DOHH2 (cell line): Measurements from ENCODE around the gene SLC7A7.

Experiments
- H3F3A ChIP-seq: fragments of 200-600 bp; sonication (generic), shearing (Covaris generic); 2 replicates; pipeline ENCODE4 v1.6.0; 2016; ENCODE audit warnings: antibody characterized with exemption, mild to moderate bottlenecking; ENCODE audit not compliant: control insufficient read depth, insufficient read depth
- H3K27ac ChIP-seq: fragments of 200-600 bp; sonication (generic); 2 replicates; pipeline ENCODE4 v1.5.1; 2014; ENCODE audit warnings: low read depth, mild to moderate bottlenecking, low read length, moderate library complexity
- H3K27me3 ChIP-seq: fragments of 200-600 bp; sonication (generic); 2 replicates; pipeline ENCODE4 v1.6.1; 2014; ENCODE audit warnings: mild to moderate bottlenecking, low read length, mixed read lengths; ENCODE audit not compliant: control insufficient read depth
- H3K36me3 ChIP-seq: fragments of 200-600 bp; sonication (generic); 2 replicates; pipeline ENCODE4 v1.6.1; 2014; ENCODE audit warnings: mild to moderate bottlenecking, low read length, moderate library complexity, mixed read lengths; ENCODE audit not compliant: control insufficient read depth
- H3K4me1 ChIP-seq: fragments of 200-600 bp; sonication (generic); 2 replicates; pipeline ENCODE4 v1.6.1; 2014; ENCODE audit warnings: mild to moderate bottlenecking, low read length, mixed read lengths; ENCODE audit not compliant: control insufficient read depth
- H3K4me2 ChIP-seq: fragments of 200-600 bp; sonication (generic); 2 replicates; pipeline ENCODE4 v1.6.0; 2014; ENCODE audit warnings: mild to moderate bottlenecking, low read length, moderate library complexity
- H3K4me3 ChIP-seq: fragments of 200-600 bp; sonication (generic); 2 replicates; pipeline ENCODE4 v1.5.1; 2014; ENCODE audit warnings: mild to moderate bottlenecking, low read length, mixed read lengths
- H3K79me2 ChIP-seq: fragments of 200-600 bp; sonication (generic); 2 replicates; pipeline ENCODE4 v1.6.1; 2014; ENCODE audit warnings: mild to moderate bottlenecking, low read length, mixed read lengths; ENCODE audit not compliant: control insufficient read depth
- H3K9me2 ChIP-seq: fragments of 200-600 bp; sonication (generic); replicated peaks from 2 replicates; pipeline ENCODE4 v1.6.1; 2014; ENCODE audit warnings: mild to moderate bottlenecking, low read length, mixed read lengths; ENCODE audit not compliant: control insufficient read depth
- H3K9me3 ChIP-seq: fragments of 200-600 bp; sonication (generic); 2 replicates; pipeline ENCODE4 v1.6.1; 2014; ENCODE audit warnings: antibody characterized with exemption, low read length, mixed read lengths; ENCODE audit not compliant: control insufficient read depth, insufficient read depth
- H4K20me1 ChIP-seq: fragments of 200-600 bp; sonication (generic); 2 replicates; pipeline ENCODE4 v1.6.0; 2014; ENCODE audit warnings: low read depth, mild to moderate bottlenecking, antibody characterized with exemption, low read length, moderate library complexity; ENCODE audit not compliant: control insufficient read depth, insufficient read depth
- EZH2phosphoT487 ChIP-seq: fragments of 200-600 bp; sonication (generic); IDR thresholded peaks from 2 replicates; pipeline ENCODE4 v1.6.1; 2017; ENCODE audit warnings: borderline replicate concordance, mild to moderate bottlenecking, antibody characterized with exemption, low read length, moderate library complexity, mixed read lengths
- TF ChIP-seq, protein P1 (sequence below): fragments of 200-600 bp; sonication (generic); IDR thresholded peaks from one replicate; pipeline ENCODE4 v1.5.1; 2014; ENCODE audit warnings: antibody characterized with exemption, mild to moderate bottlenecking, low read depth, low read length; ENCODE audit not compliant: poor library complexity, severe bottlenecking

The SLC7A7 gene

DNA sequence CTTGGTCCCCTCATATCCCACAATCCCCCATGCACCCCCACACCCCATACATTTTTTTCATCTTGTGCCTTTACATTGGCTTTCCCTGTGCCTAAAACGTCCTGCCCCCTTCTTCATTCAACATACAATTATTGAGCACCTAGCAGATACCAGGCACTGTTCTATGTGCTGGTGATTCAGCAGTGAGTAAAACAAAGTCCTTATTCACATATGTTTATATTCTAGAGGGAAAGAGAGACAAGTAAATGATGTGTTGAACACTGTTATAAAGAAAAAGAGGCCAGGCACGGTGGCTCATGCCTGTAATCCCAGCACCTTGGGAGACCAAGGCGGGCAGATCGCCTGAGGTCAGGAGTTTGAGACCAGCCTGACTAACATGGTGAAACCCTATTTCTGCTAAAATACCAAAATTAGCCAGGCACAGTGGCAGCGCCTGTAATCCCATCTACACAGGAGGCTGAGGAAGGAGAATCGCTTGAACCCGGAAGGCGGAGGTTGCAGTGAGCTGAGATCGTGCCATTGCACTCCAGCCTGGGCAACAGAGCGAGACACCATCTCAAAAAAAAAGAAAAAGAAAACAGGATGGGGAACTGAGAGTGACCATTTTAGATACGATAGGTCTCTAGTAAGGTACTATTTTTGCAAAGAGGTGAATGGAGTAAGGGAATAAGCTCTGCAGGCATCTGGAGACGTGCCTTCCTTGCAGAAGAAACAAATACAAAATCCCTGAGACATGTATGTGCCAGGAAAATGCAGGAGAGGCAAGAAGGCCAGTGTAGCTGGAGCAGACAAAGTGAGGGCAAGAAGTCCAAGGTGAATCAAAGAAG is 12.2 kb downstream of the SLC7A7 start:
- no peaks in the 10 kb centered on the region for H3K9me3 ChIP-seq
- H3K4me2 ChIP-seq = peak overlapping the region; percentile 95
- no peaks in the 10 kb centered on the region for H4K20me1 ChIP-seq
- peaks cover 53% of the 10 kb centered on the region for H3F3A ChIP-seq
- H3K36me3 ChIP-seq = peaks cover 52% of the 10 kb centered on the region
- TF ChIP-seq, protein P1, sequence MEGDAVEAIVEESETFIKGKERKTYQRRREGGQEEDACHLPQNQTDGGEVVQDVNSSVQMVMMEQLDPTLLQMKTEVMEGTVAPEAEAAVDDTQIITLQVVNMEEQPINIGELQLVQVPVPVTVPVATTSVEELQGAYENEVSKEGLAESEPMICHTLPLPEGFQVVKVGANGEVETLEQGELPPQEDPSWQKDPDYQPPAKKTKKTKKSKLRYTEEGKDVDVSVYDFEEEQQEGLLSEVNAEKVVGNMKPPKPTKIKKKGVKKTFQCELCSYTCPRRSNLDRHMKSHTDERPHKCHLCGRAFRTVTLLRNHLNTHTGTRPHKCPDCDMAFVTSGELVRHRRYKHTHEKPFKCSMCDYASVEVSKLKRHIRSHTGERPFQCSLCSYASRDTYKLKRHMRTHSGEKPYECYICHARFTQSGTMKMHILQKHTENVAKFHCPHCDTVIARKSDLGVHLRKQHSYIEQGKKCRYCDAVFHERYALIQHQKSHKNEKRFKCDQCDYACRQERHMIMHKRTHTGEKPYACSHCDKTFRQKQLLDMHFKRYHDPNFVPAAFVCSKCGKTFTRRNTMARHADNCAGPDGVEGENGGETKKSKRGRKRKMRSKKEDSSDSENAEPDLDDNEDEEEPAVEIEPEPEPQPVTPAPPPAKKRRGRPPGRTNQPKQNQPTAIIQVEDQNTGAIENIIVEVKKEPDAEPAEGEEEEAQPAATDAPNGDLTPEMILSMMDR = no peak
- TF ChIP-seq EZH2phosphoT487 = no peak
- no peaks in the 10 kb centered on the region for H3K9me2 ChIP-seq
- H3K27me3 ChIP-seq = no peaks in the 10 kb centered on the region
- H3K4me1 ChIP-seq = peaks cover 99% of the 10 kb centered on the region
- peak overlapping the region; percentile 69 for H3K4me3 ChIP-seq
- H3K27ac ChIP-seq = peak overlapping the region; percentile 100
- peaks cover 84% of the 10 kb centered on the region for H3K79me2 ChIP-seq

DNA sequence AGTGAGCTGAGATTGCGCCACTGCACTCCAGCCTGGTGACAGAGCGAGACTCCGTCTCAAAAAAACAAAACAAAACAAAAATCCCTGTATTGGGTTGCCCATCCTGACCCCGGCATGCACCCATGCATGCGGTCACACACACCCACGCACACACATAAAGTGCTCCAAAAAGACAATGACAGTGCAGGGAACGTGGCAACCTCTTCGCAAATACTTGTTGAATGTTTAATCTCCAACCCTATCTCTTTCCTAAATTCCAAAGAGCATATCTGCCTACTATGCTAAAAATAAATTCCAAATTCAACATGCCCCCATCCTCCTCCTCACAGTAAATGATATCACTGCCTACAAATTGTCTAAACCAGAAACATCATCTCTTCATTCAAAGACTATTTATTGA is 13.5 kb downstream of the SLC7A7 start:
- TF ChIP-seq, protein P1 = no peak
- TF ChIP-seq EZH2phosphoT487 = no peak
- peaks cover 99% of the 10 kb centered on the region for H3K4me1 ChIP-seq
- no peaks in the 10 kb centered on the region for H3K27me3 ChIP-seq
- peaks cover 44% of the 10 kb centered on the region for H3F3A ChIP-seq
- H3K36me3 ChIP-seq = peaks cover 60% of the 10 kb centered on the region
- H3K4me3 ChIP-seq = peak overlapping the region; percentile 69
- peak overlapping the region; percentile 100 for H3K27ac ChIP-seq
- no peaks in the 10 kb centered on the region for H4K20me1 ChIP-seq
- H3K9me2 ChIP-seq = no peaks in the 10 kb centered on the region
- peaks cover 85% of the 10 kb centered on the region for H3K79me2 ChIP-seq
- H3K9me3 ChIP-seq = no peaks in the 10 kb centered on the region
- H3K4me2 ChIP-seq = peak overlapping the region; percentile 95

DNA sequence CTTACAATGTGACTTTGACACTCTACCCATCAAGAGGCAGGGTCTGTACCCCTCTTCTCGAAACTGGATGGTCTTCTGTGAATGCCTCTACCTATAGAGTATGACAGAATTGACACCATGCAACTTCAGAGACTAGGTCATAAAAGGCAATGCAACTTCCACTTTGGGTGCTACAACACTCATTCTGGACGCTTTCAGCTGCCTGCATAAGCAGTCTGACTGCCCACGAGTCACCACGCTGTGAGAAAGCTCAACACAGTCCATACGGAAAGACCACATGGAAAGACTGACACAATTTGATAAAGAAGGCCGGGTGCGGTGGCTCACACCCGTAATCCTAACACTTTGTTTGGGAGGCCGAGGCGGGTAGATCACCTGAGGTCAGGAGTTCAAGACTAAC is 14.9 kb downstream of the SLC7A7 start:
- H3K36me3 ChIP-seq = peaks cover 66% of the 10 kb centered on the region
- no peaks in the 10 kb centered on the region for H4K20me1 ChIP-seq
- TF ChIP-seq EZH2phosphoT487 = no peak
- TF ChIP-seq, protein P1 = no peak
- H3K79me2 ChIP-seq = peaks cover 84% of the 10 kb centered on the region
- peaks cover 38% of the 10 kb centered on the region for H3F3A ChIP-seq
- H3K27me3 ChIP-seq = no peaks in the 10 kb centered on the region
- peak overlapping the region; percentile 100 for H3K27ac ChIP-seq
- peak overlapping the region; percentile 95 for H3K4me2 ChIP-seq
- peaks cover 99% of the 10 kb centered on the region for H3K4me1 ChIP-seq
- no peaks in the 10 kb centered on the region for H3K9me2 ChIP-seq
- H3K9me3 ChIP-seq = no peaks in the 10 kb centered on the region
- peak overlapping the region; percentile 69 for H3K4me3 ChIP-seq
